ENCODE results near the gene PPIG.

The PPIG gene

GRCh38 chr2:169658877-169659276 lies 74.7 kb downstream of the PPIG start:
- WGBS, 2 experiments, result 86 to 93% methylated on average over 1 of the region's 1 CpG
- Histone ChIP-seq H3K4me3 (ENCODE audit: insufficient read depth, low read depth, low read length) (no peak overlapping the region), H3K4me1 (ENCODE audit: control insufficient read depth, insufficient read depth, low read length) (no peaks in the 10 kb centered on the region), H3K9me3 (ENCODE audit: control insufficient read depth, low read length) (no peaks in the 10 kb centered on the region), H3K27me3 (ENCODE audit: control insufficient read depth, insufficient read depth, low read length, poor library complexity, severe bottlenecking) (no peaks in the 10 kb centered on the region), H3K36me3 (ENCODE audit: control insufficient read depth, insufficient read depth, low read length) (no peaks in the 10 kb centered on the region), H3K27ac (ENCODE audit: insufficient read depth, low read depth, low read length, poor library complexity, severe bottlenecking) (no peak overlapping the region)

- Histone ChIP-seq H3K4me1 (ENCODE audit: control insufficient read depth, insufficient read depth, low read length) (no peaks in the 10 kb centered on the region), H3K4me3 (ENCODE audit: insufficient read depth, low read depth, low read length) (no peak overlapping the region), H3K9me3 (ENCODE audit: control insufficient read depth, low read length) (no peaks in the 10 kb centered on the region), H3K27me3 (ENCODE audit: control insufficient read depth, insufficient read depth, low read length, poor library complexity, severe bottlenecking) (no peaks in the 10 kb centered on the region), H3K36me3 (ENCODE audit: control insufficient read depth, insufficient read depth, low read length) (no peaks in the 10 kb centered on the region), H3K27ac (ENCODE audit: insufficient read depth, low read depth, low read length, poor library complexity, severe bottlenecking) (no peak overlapping the region)
- 89 to 94% methylated on average over 1 of the region's 1 CpG for WGBS, 2 experiments
These were observed 75.2 kb downstream of the PPIG start for GRCh38 chr2:169659320-169659719.

GRCh38 chr2:169661265-169661664 lies 77.1 kb downstream of the PPIG start:
- no peaks in the 10 kb centered on the region for H3K27me3 ChIP-seq (ENCODE audit: control insufficient read depth, insufficient read depth, low read length, poor library complexity, severe bottlenecking)
- H3K27ac ChIP-seq (ENCODE audit: insufficient read depth, low read depth, low read length, poor library complexity, severe bottlenecking), result no peak overlapping the region
- no peak overlapping the region for H3K4me3 ChIP-seq (ENCODE audit: insufficient read depth, low read depth, low read length)
- WGBS, 2 experiments, result 83 to 85% methylated on average over 3 of the region's 3 CpGs
- no peaks in the 10 kb centered on the region for H3K9me3 ChIP-seq (ENCODE audit: control insufficient read depth, low read length)
- H3K36me3 ChIP-seq (ENCODE audit: control insufficient read depth, insufficient read depth, low read length), result no peaks in the 10 kb centered on the region
- no peaks in the 10 kb centered on the region for H3K4me1 ChIP-seq (ENCODE audit: control insufficient read depth, insufficient read depth, low read length)

GRCh38 chr2:169662744-169663143 lies 78.6 kb downstream of the PPIG start:
- no peak overlapping the region for H3K4me3 ChIP-seq (ENCODE audit: insufficient read depth, low read depth, low read length)
- H3K9me3 ChIP-seq (ENCODE audit: control insufficient read depth, low read length), result no peaks in the 10 kb centered on the region
- H3K4me1 ChIP-seq (ENCODE audit: control insufficient read depth, insufficient read depth, low read length), result no peaks in the 10 kb centered on the region
- no peaks in the 10 kb centered on the region for H3K36me3 ChIP-seq (ENCODE audit: control insufficient read depth, insufficient read depth, low read length)
- 92 to 100% methylated on average over 1 of the region's 1 CpG for WGBS, 2 experiments
- H3K27me3 ChIP-seq (ENCODE audit: control insufficient read depth, insufficient read depth, low read length, poor library complexity, severe bottlenecking), result no peaks in the 10 kb centered on the region
- H3K27ac ChIP-seq (ENCODE audit: insufficient read depth, low read depth, low read length, poor library complexity, severe bottlenecking), result no peak overlapping the region

GRCh38 chr2:169663247-169663646 lies 79.1 kb downstream of the PPIG start:
- H3K4me3 ChIP-seq (ENCODE audit: insufficient read depth, low read depth, low read length), result no peak overlapping the region
- no peaks in the 10 kb centered on the region for H3K27me3 ChIP-seq (ENCODE audit: control insufficient read depth, insufficient read depth, low read length, poor library complexity, severe bottlenecking)
- H3K4me1 ChIP-seq (ENCODE audit: control insufficient read depth, insufficient read depth, low read length), result no peaks in the 10 kb centered on the region
- no peak overlapping the region for H3K27ac ChIP-seq (ENCODE audit: insufficient read depth, low read depth, low read length, poor library complexity, severe bottlenecking)
- 94 to 97% methylated on average over 2 of the region's 3 CpGs for WGBS, 2 experiments
- H3K36me3 ChIP-seq (ENCODE audit: control insufficient read depth, insufficient read depth, low read length), result no peaks in the 10 kb centered on the region
- H3K9me3 ChIP-seq (ENCODE audit: control insufficient read depth, low read length), result no peaks in the 10 kb centered on the region

GRCh38 chr2:169664600-169664977 lies 80.4 kb downstream of the PPIG start:
- no peak overlapping the region for H3K27ac ChIP-seq (ENCODE audit: insufficient read depth, low read depth, low read length, poor library complexity, severe bottlenecking)
- no peaks in the 10 kb centered on the region for H3K27me3 ChIP-seq (ENCODE audit: control insufficient read depth, insufficient read depth, low read length, poor library complexity, severe bottlenecking)
- WGBS, 2 experiments, result 81 to 88% methylated on average over 1 of the region's 1 CpG
- H3K36me3 ChIP-seq (ENCODE audit: control insufficient read depth, insufficient read depth, low read length), result no peaks in the 10 kb centered on the region
- H3K4me3 ChIP-seq (ENCODE audit: insufficient read depth, low read depth, low read length), result no peak overlapping the region
- no peaks in the 10 kb centered on the region for H3K4me1 ChIP-seq (ENCODE audit: control insufficient read depth, insufficient read depth, low read length)
- no peaks in the 10 kb centered on the region for H3K9me3 ChIP-seq (ENCODE audit: control insufficient read depth, low read length)

GRCh38 chr2:169664978-169665930 lies 81.1 kb downstream of the PPIG start:
- H3K4me3 ChIP-seq (ENCODE audit: insufficient read depth, low read depth, low read length), result no peak overlapping the region
- H3K9me3 ChIP-seq (ENCODE audit: control insufficient read depth, low read length), result no peaks in the 10 kb centered on the region
- H3K27me3 ChIP-seq (ENCODE audit: control insufficient read depth, insufficient read depth, low read length, poor library complexity, severe bottlenecking), result no peaks in the 10 kb centered on the region
- no peaks in the 10 kb centered on the region for H3K4me1 ChIP-seq (ENCODE audit: control insufficient read depth, insufficient read depth, low read length)
- H3K27ac ChIP-seq (ENCODE audit: insufficient read depth, low read depth, low read length, poor library complexity, severe bottlenecking), result no peak overlapping the region
- H3K36me3 ChIP-seq (ENCODE audit: control insufficient read depth, insufficient read depth, low read length), result no peaks in the 10 kb centered on the region
- WGBS, 2 experiments, result 89 to 93% methylated on average over 1 of the region's 1 CpG

- 38 to 44% methylated on average over 2 of the region's 2 CpGs for WGBS, 2 experiments
- no peaks in the 10 kb centered on the region for H3K27me3 ChIP-seq (ENCODE audit: control insufficient read depth, insufficient read depth, low read length, poor library complexity, severe bottlenecking)
- H3K27ac ChIP-seq (ENCODE audit: insufficient read depth, low read depth, low read length, poor library complexity, severe bottlenecking), result no peak overlapping the region
- H3K9me3 ChIP-seq (ENCODE audit: control insufficient read depth, low read length), result no peaks in the 10 kb centered on the region
- no peak overlapping the region for H3K4me3 ChIP-seq (ENCODE audit: insufficient read depth, low read depth, low read length)
- no peaks in the 10 kb centered on the region for H3K4me1 ChIP-seq (ENCODE audit: control insufficient read depth, insufficient read depth, low read length)
- H3K36me3 ChIP-seq (ENCODE audit: control insufficient read depth, insufficient read depth, low read length), result no peaks in the 10 kb centered on the region
These were observed 83.4 kb downstream of the PPIG start for GRCh38 chr2:169667583-169667982.

GRCh38 chr2:169670215-169670651 lies 86.1 kb downstream of the PPIG start:
- Histone ChIP-seq H3K4me3 (ENCODE audit: insufficient read depth, low read depth, low read length) (no peak overlapping the region), H3K27ac (ENCODE audit: insufficient read depth, low read depth, low read length, poor library complexity, severe bottlenecking) (no peak overlapping the region), H3K4me1 (ENCODE audit: control insufficient read depth, insufficient read depth, low read length) (no peaks in the 10 kb centered on the region), H3K36me3 (ENCODE audit: control insufficient read depth, insufficient read depth, low read length) (no peaks in the 10 kb centered on the region), H3K9me3 (ENCODE audit: control insufficient read depth, low read length) (no peaks in the 10 kb centered on the region), H3K27me3 (ENCODE audit: control insufficient read depth, insufficient read depth, low read length, poor library complexity, severe bottlenecking) (no peaks in the 10 kb centered on the region)
- 100% methylated on average over 2 of the region's 2 CpGs; no CpG with 5 or more reads in 1 of the 2 experiments for WGBS, 2 experiments

- no peak overlapping the region for H3K4me3 ChIP-seq (ENCODE audit: insufficient read depth, low read depth, low read length)
- H3K4me1 ChIP-seq (ENCODE audit: control insufficient read depth, insufficient read depth, low read length), result no peaks in the 10 kb centered on the region
- no peaks in the 10 kb centered on the region for H3K9me3 ChIP-seq (ENCODE audit: control insufficient read depth, low read length)
- no peaks in the 10 kb centered on the region for H3K27me3 ChIP-seq (ENCODE audit: control insufficient read depth, insufficient read depth, low read length, poor library complexity, severe bottlenecking)
- 96% methylated on average over 4 of the region's 4 CpGs for WGBS, 2 experiments
- H3K27ac ChIP-seq (ENCODE audit: insufficient read depth, low read depth, low read length, poor library complexity, severe bottlenecking), result no peak overlapping the region
- H3K36me3 ChIP-seq (ENCODE audit: control insufficient read depth, insufficient read depth, low read length), result no peaks in the 10 kb centered on the region
These were observed 86.8 kb downstream of the PPIG start for GRCh38 chr2:169670937-169671336.

Measured in ectodermal cell (in vitro differentiated cells).